Astrocyte of the cerebellum (primary cell): Measurements from ENCODE around the gene IFFO2.

Experiments used
- DNase-seq: peaks from one replicate; pipeline ENCODE4 v3.0.0-alpha.2; 2011; ENCODE audit warnings: low read depth
- H3K4me3 ChIP-seq: 2 replicates; pipeline ENCODE4 v1.5.1; 2011; ENCODE audit warnings: mild to moderate bottlenecking, low read depth, low read length, moderate library complexity
- CTCF ChIP-seq: IDR thresholded peaks from 2 replicates; pipeline ENCODE4 v1.5.1; 2012; ENCODE audit warnings: low read length, low read depth, moderate library complexity, mild to moderate bottlenecking; ENCODE audit errors: missing control alignments
- in situ Hi-C: cut with HindIII; loops from 2 replicates; pipeline ENCODE4 v1.10.0; 2017; ENCODE audit warnings: low sequenced_read_pairs

The IFFO2 gene

DNA sequence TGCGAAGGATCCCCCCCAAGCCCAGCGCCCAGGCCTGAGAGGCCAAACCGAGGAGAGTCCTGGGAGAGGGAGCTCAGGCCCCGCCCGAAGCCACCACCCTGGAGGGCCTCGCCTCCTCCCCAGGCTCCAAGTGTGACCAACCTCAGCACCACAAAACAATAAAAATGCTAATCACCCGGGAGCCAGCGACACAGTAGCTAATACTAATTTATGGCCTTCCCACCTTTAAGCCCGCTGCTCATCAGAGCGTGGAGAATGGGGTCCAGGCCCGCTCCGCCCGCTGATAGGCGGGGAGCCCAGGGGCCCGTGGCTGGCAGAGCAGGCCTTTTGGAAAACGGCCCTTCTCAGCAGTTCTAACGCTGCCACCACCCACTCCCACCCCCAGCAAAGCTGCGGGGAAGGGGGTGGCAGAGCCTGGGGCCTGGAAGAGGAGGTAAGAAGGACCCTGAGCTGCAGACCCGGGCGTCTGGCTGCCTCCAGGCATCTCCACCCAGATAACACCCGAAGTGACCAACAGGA lies 76.6 kb downstream of the IFFO2 start:
- no peak for DNase-seq
- no peak for TF ChIP-seq CTCF
- in situ Hi-C loops = no loop called here
- H3K4me3 ChIP-seq = no peak overlapping the region

- no peak for TF ChIP-seq CTCF
- H3K4me3 ChIP-seq = no peak overlapping the region
- in situ Hi-C loops = no loop called here
- DNase-seq = no peak
Observed at GRCh38 chr1:18879215-18879790, 77.2 kb downstream of the IFFO2 start.

GRCh38 chr1:18878538-18879214 lies 77.8 kb downstream of the IFFO2 start:
- in situ Hi-C loops = no loop called here
- no peak for DNase-seq
- no peak for TF ChIP-seq CTCF
- H3K4me3 ChIP-seq = no peak overlapping the region

DNA sequence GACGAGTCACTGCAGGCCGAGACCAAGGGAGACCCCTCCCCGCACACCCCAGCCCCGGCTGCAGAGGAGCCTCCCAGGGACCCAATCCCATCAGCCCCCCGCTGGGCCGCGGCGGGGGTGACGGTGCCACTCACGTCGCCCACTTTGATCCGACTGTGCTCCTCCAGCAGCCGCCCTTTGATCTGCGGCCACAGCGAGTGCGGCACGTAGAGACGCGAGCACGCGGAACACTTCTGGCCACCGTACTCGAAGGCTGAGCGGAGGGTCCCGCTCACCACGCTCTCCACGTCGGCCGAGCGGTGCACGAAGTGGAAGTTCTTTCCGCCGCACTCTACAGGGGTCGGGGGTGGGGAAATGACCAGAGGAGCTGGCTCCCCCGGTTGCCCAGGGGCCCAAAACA lies 79.2 kb downstream of the IFFO2 start:
- H3K4me3 ChIP-seq = no peak overlapping the region
- no peak for DNase-seq
- in situ Hi-C loops = no loop called here
- TF ChIP-seq CTCF = no peak

DNA sequence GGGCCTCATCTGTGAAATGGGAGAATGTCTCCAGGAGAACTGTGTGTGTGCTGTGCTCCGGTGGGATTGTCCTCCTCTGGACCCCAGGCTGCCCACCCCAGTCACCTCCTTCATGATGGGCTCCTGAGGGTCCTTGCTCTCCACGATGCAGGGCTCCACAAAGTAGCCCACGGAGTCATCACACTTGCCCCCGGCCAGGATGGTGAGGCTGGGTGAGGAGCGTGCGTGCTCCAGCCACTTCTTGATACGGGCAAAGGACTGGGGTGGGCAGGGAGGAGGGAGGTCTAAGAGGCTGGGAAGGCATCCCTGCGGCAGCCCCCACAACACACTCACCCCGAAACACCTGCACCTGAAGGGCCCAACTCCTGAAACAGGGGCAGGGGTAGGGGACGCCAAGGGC lies 80.3 kb downstream of the IFFO2 start:
- in situ Hi-C loops = no loop called here
- H3K4me3 ChIP-seq = no peak overlapping the region
- no peak for TF ChIP-seq CTCF
- DNase-seq = no peak

DNA sequence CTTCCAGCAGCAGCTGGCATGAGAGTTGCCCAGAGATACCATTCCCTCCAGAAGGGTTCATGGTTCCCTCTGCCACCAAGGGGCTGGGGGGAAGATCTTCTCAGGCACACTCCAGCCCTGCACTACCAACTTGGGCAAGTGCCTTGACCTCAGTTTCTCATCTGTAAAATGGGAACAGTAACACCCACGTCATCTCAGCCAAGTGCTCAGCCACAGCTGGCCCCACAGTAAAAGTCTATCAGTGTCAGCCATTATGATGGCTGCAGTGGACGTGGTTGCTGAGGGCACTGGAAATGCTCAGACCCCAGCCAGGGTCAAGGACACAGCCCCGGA lies 80.7 kb downstream of the IFFO2 start:
- in situ Hi-C loops = no loop called here
- H3K4me3 ChIP-seq = no peak overlapping the region
- DNase-seq = no peak
- TF ChIP-seq CTCF = no peak
